ENCODE results near the gene NHLRC1. TPM values are rescaled to one million over a fixed set of nuclear protein-coding genes. Genes with fewer than 3 reads are reported as not detected.

NHLRC1 gene
- total RNA-seq, 1 donor from 2014 or later = 1.0 TPM

GRCh38 chr6:18138906-18139305 lies 16.4 kb upstream of the NHLRC1 start:
- TF ChIP-seq CTCF (IDR thresholded peaks at IDR 0.05) = no peak
- Mint-ChIP-seq H3K27ac (ENCODE audit: unreplicated experiment) (no peak overlapping the region), H3K36me3 (ENCODE audit: unreplicated experiment) (peaks cover 21% of the 10 kb centered on the region), H3K27me3 (ENCODE audit: unreplicated experiment) (no peaks in the 10 kb centered on the region), H3K9me3 (ENCODE audit: unreplicated experiment) (no peaks in the 10 kb centered on the region), H3K4me3 (ENCODE audit: unreplicated experiment) (no peak overlapping the region), H3K4me1 (ENCODE audit: unreplicated experiment) (no peaks in the 10 kb centered on the region)
- DNase-seq (ENCODE audit: extremely low spot score, unreplicated experiment) = no peak

GRCh38 chr6:18136260-18136659 lies 13.8 kb upstream of the NHLRC1 start:
- Mint-ChIP-seq H3K4me3 (ENCODE audit: unreplicated experiment) (no peak overlapping the region), H3K9me3 (ENCODE audit: unreplicated experiment) (no peaks in the 10 kb centered on the region), H3K4me1 (ENCODE audit: unreplicated experiment) (no peaks in the 10 kb centered on the region), H3K27me3 (ENCODE audit: unreplicated experiment) (no peaks in the 10 kb centered on the region), H3K36me3 (ENCODE audit: unreplicated experiment) (peaks cover 23% of the 10 kb centered on the region), H3K27ac (ENCODE audit: unreplicated experiment) (no peak overlapping the region)
- no peak for DNase-seq (ENCODE audit: extremely low spot score, unreplicated experiment)
- TF ChIP-seq CTCF (IDR thresholded peaks at IDR 0.05) = no peak

DNA sequence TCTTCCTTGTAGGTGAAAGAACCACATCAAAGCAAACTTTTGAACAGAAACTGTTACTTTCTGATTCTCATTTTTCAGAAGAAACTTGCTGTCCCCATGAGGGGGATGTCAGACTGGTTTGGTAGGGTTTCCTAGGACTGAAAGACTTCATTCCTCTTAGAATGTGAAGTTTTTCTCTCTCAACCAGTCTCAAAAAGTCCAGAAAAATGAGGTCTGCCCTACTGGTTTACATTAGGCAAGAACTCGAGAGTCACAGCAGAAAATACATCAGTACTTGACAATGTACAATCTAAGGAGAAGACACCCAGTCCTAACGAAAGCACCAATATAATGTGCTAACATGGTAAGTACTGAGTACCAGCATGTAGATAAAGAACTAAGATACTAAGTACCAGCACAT lies 12.7 kb upstream of the NHLRC1 start:
- TF ChIP-seq CTCF (IDR thresholded peaks at IDR 0.05) = no peak
- Mint-ChIP-seq H3K36me3 (ENCODE audit: unreplicated experiment) (peaks cover 20% of the 10 kb centered on the region), H3K27ac (ENCODE audit: unreplicated experiment) (no peak overlapping the region), H3K9me3 (ENCODE audit: unreplicated experiment) (no peaks in the 10 kb centered on the region), H3K4me3 (ENCODE audit: unreplicated experiment) (no peak overlapping the region), H3K4me1 (ENCODE audit: unreplicated experiment) (no peaks in the 10 kb centered on the region), H3K27me3 (ENCODE audit: unreplicated experiment) (no peaks in the 10 kb centered on the region)
- no peak for DNase-seq (ENCODE audit: extremely low spot score, unreplicated experiment)

DNA sequence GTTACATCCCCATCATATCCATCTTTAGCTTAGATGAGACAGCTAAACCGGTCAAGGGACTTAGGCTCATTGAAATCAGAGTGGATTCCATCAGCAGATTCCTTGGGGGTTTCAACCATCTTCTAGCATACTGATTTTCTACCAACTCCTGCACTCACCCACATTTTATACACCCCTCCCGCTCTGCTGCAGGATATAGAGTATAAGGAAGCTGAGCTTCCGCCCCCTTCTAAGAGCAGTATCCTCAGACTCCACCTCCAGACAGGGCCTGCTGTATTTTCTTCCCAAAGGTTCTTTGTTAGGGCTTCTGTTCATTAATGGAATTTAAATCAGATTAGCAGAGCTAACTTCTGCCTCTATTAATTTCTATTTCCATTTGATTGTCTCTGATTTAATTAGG lies 9.9 kb upstream of the NHLRC1 start:
- no peak overlapping the region for H3K4me3 Mint-ChIP-seq (ENCODE audit: unreplicated experiment)
- H3K4me1 Mint-ChIP-seq (ENCODE audit: unreplicated experiment) = no peaks in the 10 kb centered on the region
- DNase-seq (ENCODE audit: extremely low spot score, unreplicated experiment) = no peak
- TF ChIP-seq CTCF (IDR thresholded peaks at IDR 0.05) = no peak
- no peaks in the 10 kb centered on the region for H3K27me3 Mint-ChIP-seq (ENCODE audit: unreplicated experiment)
- peaks cover 10% of the 10 kb centered on the region for H3K36me3 Mint-ChIP-seq (ENCODE audit: unreplicated experiment)
- H3K9me3 Mint-ChIP-seq (ENCODE audit: unreplicated experiment) = no peaks in the 10 kb centered on the region
- no peak overlapping the region for H3K27ac Mint-ChIP-seq (ENCODE audit: unreplicated experiment)

DNA sequence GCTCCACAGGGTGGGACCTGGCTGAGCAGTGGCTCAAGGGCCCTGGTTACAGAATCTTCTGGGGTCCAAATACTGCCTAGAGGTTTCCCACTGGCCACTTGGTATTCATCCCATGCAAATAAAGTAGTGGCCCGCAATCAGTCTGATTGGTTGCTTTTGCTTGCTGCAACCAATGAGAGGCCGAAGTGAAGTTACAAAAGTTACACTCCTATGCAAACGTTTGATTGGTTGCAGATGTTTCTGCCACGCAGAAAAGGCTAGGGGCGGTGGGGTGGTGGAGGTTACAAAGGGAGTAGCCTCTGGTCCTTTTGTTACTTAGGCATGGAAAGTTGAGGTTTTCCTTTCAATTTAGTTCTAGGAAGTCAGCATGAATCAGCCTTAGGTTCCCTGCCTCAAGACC lies 3.6 kb upstream of the NHLRC1 start:
- no peaks in the 10 kb centered on the region for H3K27me3 Mint-ChIP-seq (ENCODE audit: unreplicated experiment)
- no peaks in the 10 kb centered on the region for H3K36me3 Mint-ChIP-seq (ENCODE audit: unreplicated experiment)
- DNase-seq (ENCODE audit: extremely low spot score, unreplicated experiment) = no peak
- TF ChIP-seq CTCF (IDR thresholded peaks at IDR 0.05) = no peak
- H3K4me1 Mint-ChIP-seq (ENCODE audit: unreplicated experiment) = peaks cover 13% of the 10 kb centered on the region
- no peak overlapping the region for H3K27ac Mint-ChIP-seq (ENCODE audit: unreplicated experiment)
- no peaks in the 10 kb centered on the region for H3K9me3 Mint-ChIP-seq (ENCODE audit: unreplicated experiment)
- no peak overlapping the region for H3K4me3 Mint-ChIP-seq (ENCODE audit: unreplicated experiment)
